HEK293 (cell line): Measurements from ENCODE around the gene NSMCE1.

Experiments
- CTCF ChIA-PET: fragments of 350-600 bp; formaldehyde crosslinking; extraction: SDS; loops from one replicate; lab custom pipeline; 2021; ENCODE audit warnings: antibody characterized with exemption; lab: Yijun Ruan, JAX
- POLR2A ChIA-PET: fragments of 300-600 bp; formaldehyde crosslinking; extraction: SDS; loops from one replicate; lab custom pipeline; 2020; ENCODE audit warnings: antibody characterized with exemption, inconsistent platforms; lab: Yijun Ruan, JAX
- H3K27ac ChIP-seq: fragments of 200-500 bp; sonication (Bioruptor generic); 2 replicates; pipeline ENCODE4 v1.5.1; 2014; ENCODE audit warnings: low read depth, low read length, control low read depth, inconsistent platforms; ENCODE audit errors: extremely low read depth
- H3K36me3 ChIP-seq, 2 experiments: fragments of 200-500 bp in 1 of 2; sonication (Bioruptor generic) in 1 of 2; 1 replicate in 1 of 2; 2 replicates in 1 of 2; pipeline ENCODE4 v1.5.1; 2014 to 2017; ENCODE audit warnings: inconsistent platforms in 2 of 2, low read length in 2 of 2; ENCODE audit not compliant: control insufficient read depth in 2 of 2, insufficient read depth in 1 of 2
- H3K4me1 ChIP-seq: fragments of 200-500 bp; sonication (Bioruptor generic); 2 replicates; pipeline ENCODE4 v1.5.1; 2014; ENCODE audit warnings: mild to moderate bottlenecking, low read length, inconsistent platforms; ENCODE audit not compliant: control insufficient read depth, insufficient read depth
- H3K4me3 ChIP-seq: 2 replicates; pipeline ENCODE4 v1.5.1; 2011; ENCODE audit warnings: low read depth, mild to moderate bottlenecking, control low read depth, low read length, moderate library complexity
- H3K9me3 ChIP-seq: fragments of 200-500 bp; sonication (Bioruptor generic); 2 replicates; pipeline ENCODE4 v1.5.1; 2014; ENCODE audit warnings: low read depth, low read length, inconsistent platforms; ENCODE audit not compliant: control insufficient read depth, insufficient read depth
- BCL11B ChIP-seq: fragments of 450-650 bp; formaldehyde crosslinking; IDR thresholded peaks from 2 replicates; pipeline ENCODE4 v1.5.1; 2016; ENCODE audit warnings: low read depth, missing biosample characterization, missing genetic modification characterization
- INSM2 ChIP-seq: fragments of 450-650 bp; formaldehyde crosslinking; IDR thresholded peaks from 2 replicates; pipeline ENCODE4 v1.5.1; 2016; ENCODE audit warnings: missing biosample characterization, missing genetic modification characterization
- KLF7 ChIP-seq: fragments of 450-650 bp; formaldehyde crosslinking; IDR thresholded peaks from 2 replicates; pipeline ENCODE4 v1.5.1; 2016; ENCODE audit warnings: missing biosample characterization, missing genetic modification characterization, borderline replicate concordance
- SP3 ChIP-seq: fragments of 450-650 bp; formaldehyde crosslinking; IDR thresholded peaks from 2 replicates; pipeline ENCODE4 v1.5.1; 2016; ENCODE audit warnings: missing biosample characterization, missing genetic modification characterization
- TCF7L2 ChIP-seq: IDR thresholded peaks from 2 replicates; pipeline ENCODE4 v1.6.1; 2011; ENCODE audit warnings: low read depth, mild to moderate bottlenecking, inconsistent platforms, low read length, moderate library complexity, borderline replicate concordance
- TSHZ1 ChIP-seq: fragments of 450-650 bp; formaldehyde crosslinking; IDR thresholded peaks from 2 replicates; pipeline ENCODE4 v1.5.1; 2016; ENCODE audit warnings: missing biosample characterization, missing genetic modification characterization, borderline replicate concordance
- YY1 ChIP-seq: fragments of 450-650 bp; formaldehyde crosslinking; IDR thresholded peaks from 2 replicates; pipeline ENCODE4 v1.5.1; 2018; ENCODE audit warnings: missing biosample characterization, missing genetic modification characterization
- ZBTB17 ChIP-seq: fragments of 450-650 bp; formaldehyde crosslinking; IDR thresholded peaks from 2 replicates; pipeline ENCODE4 v1.5.1; 2016; ENCODE audit warnings: missing biosample characterization, missing genetic modification characterization
- ZNF140 ChIP-seq: fragments of 450-650 bp; formaldehyde crosslinking; IDR thresholded peaks from 2 replicates; pipeline ENCODE4 v1.5.1; 2016; ENCODE audit warnings: missing biosample characterization, missing genetic modification characterization
- ZNF148 ChIP-seq: fragments of 450-650 bp; formaldehyde crosslinking; IDR thresholded peaks from 2 replicates; pipeline ENCODE4 v1.5.0; 2017; ENCODE audit warnings: missing biosample characterization, missing genetic modification characterization, borderline replicate concordance
- ZNF174 ChIP-seq: fragments of 450-650 bp; formaldehyde crosslinking; IDR thresholded peaks from 2 replicates; pipeline ENCODE4 v1.5.0; 2017; ENCODE audit warnings: missing biosample characterization, mild to moderate bottlenecking, missing genetic modification characterization
- ZNF184 ChIP-seq: fragments of 450-650 bp; IDR thresholded peaks from 2 replicates; pipeline ENCODE4 v1.5.1; 2018; ENCODE audit warnings: missing biosample characterization, mild to moderate bottlenecking, missing genetic modification characterization
- ZNF248 ChIP-seq: fragments of 450-650 bp; formaldehyde crosslinking; IDR thresholded peaks from 2 replicates; pipeline ENCODE4 v1.5.1; 2017; ENCODE audit warnings: missing biosample characterization, missing genetic modification characterization
- ZNF26 ChIP-seq: fragments of 450-650 bp; formaldehyde crosslinking; IDR thresholded peaks from 2 replicates; pipeline ENCODE4 v1.5.1; 2016; ENCODE audit warnings: missing biosample characterization, missing genetic modification characterization
- ZNF266 ChIP-seq: fragments of 450-650 bp; formaldehyde crosslinking; IDR thresholded peaks from 2 replicates; pipeline ENCODE4 v1.5.1; 2016; ENCODE audit warnings: missing biosample characterization, missing genetic modification characterization, low read depth
- ZNF350 ChIP-seq: fragments of 450-650 bp; formaldehyde crosslinking; IDR thresholded peaks from 2 replicates; pipeline ENCODE4 v1.5.0; 2017; ENCODE audit warnings: missing biosample characterization, mild to moderate bottlenecking, missing genetic modification characterization
- ZNF398 ChIP-seq: fragments of 450-650 bp; formaldehyde crosslinking; IDR thresholded peaks from 2 replicates; pipeline ENCODE4 v1.5.1; 2017; ENCODE audit warnings: missing biosample characterization, missing genetic modification characterization
- ZNF404 ChIP-seq: fragments of 450-650 bp; formaldehyde crosslinking; IDR thresholded peaks from 2 replicates; pipeline ENCODE4 v1.5.1; 2017; ENCODE audit warnings: missing biosample characterization, missing genetic modification characterization
- ZNF423 ChIP-seq: fragments of 450-650 bp; formaldehyde crosslinking; IDR thresholded peaks from 2 replicates; pipeline ENCODE4 v1.5.1; 2016; ENCODE audit warnings: missing biosample characterization, missing genetic modification characterization
- ZNF48 ChIP-seq: fragments of 450-650 bp; formaldehyde crosslinking; IDR thresholded peaks from 2 replicates; pipeline ENCODE4 v1.5.1; 2016; ENCODE audit warnings: missing biosample characterization, missing genetic modification characterization
- ZNF558 ChIP-seq: fragments of 450-650 bp; formaldehyde crosslinking; IDR thresholded peaks from 2 replicates; pipeline ENCODE4 v1.5.1; 2016; ENCODE audit warnings: missing biosample characterization, missing genetic modification characterization
- ZNF585B ChIP-seq: fragments of 450-650 bp; formaldehyde crosslinking; IDR thresholded peaks from 2 replicates; pipeline ENCODE4 v1.5.1; 2016; ENCODE audit warnings: missing biosample characterization, missing genetic modification characterization
- ZNF600 ChIP-seq: fragments of 450-650 bp; formaldehyde crosslinking; IDR thresholded peaks from 2 replicates; pipeline ENCODE4 v1.5.1; 2016; ENCODE audit warnings: missing biosample characterization, missing genetic modification characterization

Gene NSMCE1

GRCh38 chr16:27254262-27254811 lies 14.2 kb downstream of the NSMCE1 start:
- no peak for TF ChIP-seq ZNF184
- no peak for TF ChIP-seq ZNF404
- no peak for TF ChIP-seq BCL11B
- TF ChIP-seq ZNF558, result no peak
- TF ChIP-seq ZNF350, result no peak
- TF ChIP-seq ZNF398 (tag by site-specific recombination), result no peak
- no peak for TF ChIP-seq ZNF600 (tag by site-specific recombination)
- no peak for TF ChIP-seq ZNF26
- no peak for TF ChIP-seq ZNF48 (tag by site-specific recombination)
- no peak for TF ChIP-seq YY1 (tag by site-specific recombination)
- no peak for TF ChIP-seq ZNF140 (tag by site-specific recombination)
- no peak for TF ChIP-seq TSHZ1 (tag by site-specific recombination)
- TF ChIP-seq ZBTB17 (tag by site-specific recombination), result no peak
- TF ChIP-seq ZNF423, result no peak
- TF ChIP-seq ZNF266 (tag by site-specific recombination), result no peak
- no peak for TF ChIP-seq ZNF174 (tag by site-specific recombination)
- TF ChIP-seq TCF7L2, result no peak
- TF ChIP-seq KLF7 (tag by site-specific recombination), result no peak
- Histone ChIP-seq H3K36me3 (peaks cover 0 to 26% of the 10 kb centered on the region in 2 experiments), H3K9me3 (no peaks in the 10 kb centered on the region), H3K4me1 (no peaks in the 10 kb centered on the region), H3K27ac (no peak overlapping the region), H3K4me3 (no peak overlapping the region)
- ChIA-PET CTCF (no interaction called here), POLR2A (no interaction called here)

GRCh38 chr16:27253526-27253930 lies 15.0 kb downstream of the NSMCE1 start:
- POLR2A ChIA-PET, result no interaction called here
- Histone ChIP-seq H3K4me1 (no peaks in the 10 kb centered on the region), H3K9me3 (no peaks in the 10 kb centered on the region), H3K27ac (no peak overlapping the region), H3K4me3 (no peak overlapping the region), H3K36me3 (peaks cover 0 to 26% of the 10 kb centered on the region in 2 experiments)
- CTCF ChIA-PET, result no interaction called here
- no peak for TF ChIP-seq ZNF148
- no peak for TF ChIP-seq ZNF248 (tag by site-specific recombination)
- no peak for TF ChIP-seq ZNF585B (tag by site-specific recombination)
- TF ChIP-seq SP3, result no peak
- TF ChIP-seq BCL11B, result no peak
- TF ChIP-seq INSM2 (tag by site-specific recombination), result no peak
